HL-60 (cell line): ENCODE data around the gene EAF2.
A peak's percentile ranks its signal among the peaks of the same experiment; 100 is the strongest.

Experiments used
- DNase-seq, 2 experiments: peaks; one replicate each; pipeline ENCODE4 v3.0.0-alpha.2; 2010 to 2020; ENCODE audit warnings: low read depth in 1 of 2, low spot score in 1 of 2
- H3K27ac ChIP-seq: fragments of 250-450 bp; sonication (Bioruptor Pico); replicated peaks from 2 replicates; pipeline ENCODE4 v1.5.1; 2020; ENCODE audit warnings: mild to moderate bottlenecking, moderate library complexity
- H3K27me3 ChIP-seq: fragments of 250-450 bp; sonication (Bioruptor Pico); 2 replicates; pipeline ENCODE4 v1.5.1; 2021; ENCODE audit warnings: mild to moderate bottlenecking, moderate library complexity; ENCODE audit not compliant: insufficient read depth, poor library complexity, severe bottlenecking
- H3K4me3 ChIP-seq: replicated peaks from 2 replicates; pipeline ENCODE4 v1.5.1; 2011; ENCODE audit warnings: mild to moderate bottlenecking, control low read depth, low read length; ENCODE audit not compliant: insufficient read depth
- GABPA ChIP-seq: IDR thresholded peaks from 2 replicates; pipeline ENCODE4 v1.6.1; 2012; ENCODE audit warnings: low read depth
- POLR2AphosphoS5 ChIP-seq: IDR thresholded peaks from 2 replicates; pipeline ENCODE4 v1.6.1; 2012; ENCODE audit warnings: low read depth
- SPI1 ChIP-seq: IDR thresholded peaks from 2 replicates; pipeline ENCODE4 v1.6.1; 2012; ENCODE audit warnings: low read depth, mild to moderate bottlenecking, borderline replicate concordance
- TF ChIP-seq, protein P1 (sequence below): IDR thresholded peaks from 2 replicates; pipeline ENCODE4 v1.6.1; 2012; ENCODE audit warnings: low read depth; ENCODE audit not compliant: insufficient replicate concordance
- TF ChIP-seq, protein P2 (sequence below): IDR thresholded peaks from one replicate; pipeline ENCODE4 v1.5.1; 2011; ENCODE audit warnings: low read length, control low read depth, inconsistent platforms; ENCODE audit not compliant: insufficient read depth

EAF2 gene

GRCh38 chr3:121836064-121836463 lies 1.1 kb downstream of the EAF2 start:
- no peak for TF ChIP-seq POLR2AphosphoS5
- TF ChIP-seq, protein P1, sequence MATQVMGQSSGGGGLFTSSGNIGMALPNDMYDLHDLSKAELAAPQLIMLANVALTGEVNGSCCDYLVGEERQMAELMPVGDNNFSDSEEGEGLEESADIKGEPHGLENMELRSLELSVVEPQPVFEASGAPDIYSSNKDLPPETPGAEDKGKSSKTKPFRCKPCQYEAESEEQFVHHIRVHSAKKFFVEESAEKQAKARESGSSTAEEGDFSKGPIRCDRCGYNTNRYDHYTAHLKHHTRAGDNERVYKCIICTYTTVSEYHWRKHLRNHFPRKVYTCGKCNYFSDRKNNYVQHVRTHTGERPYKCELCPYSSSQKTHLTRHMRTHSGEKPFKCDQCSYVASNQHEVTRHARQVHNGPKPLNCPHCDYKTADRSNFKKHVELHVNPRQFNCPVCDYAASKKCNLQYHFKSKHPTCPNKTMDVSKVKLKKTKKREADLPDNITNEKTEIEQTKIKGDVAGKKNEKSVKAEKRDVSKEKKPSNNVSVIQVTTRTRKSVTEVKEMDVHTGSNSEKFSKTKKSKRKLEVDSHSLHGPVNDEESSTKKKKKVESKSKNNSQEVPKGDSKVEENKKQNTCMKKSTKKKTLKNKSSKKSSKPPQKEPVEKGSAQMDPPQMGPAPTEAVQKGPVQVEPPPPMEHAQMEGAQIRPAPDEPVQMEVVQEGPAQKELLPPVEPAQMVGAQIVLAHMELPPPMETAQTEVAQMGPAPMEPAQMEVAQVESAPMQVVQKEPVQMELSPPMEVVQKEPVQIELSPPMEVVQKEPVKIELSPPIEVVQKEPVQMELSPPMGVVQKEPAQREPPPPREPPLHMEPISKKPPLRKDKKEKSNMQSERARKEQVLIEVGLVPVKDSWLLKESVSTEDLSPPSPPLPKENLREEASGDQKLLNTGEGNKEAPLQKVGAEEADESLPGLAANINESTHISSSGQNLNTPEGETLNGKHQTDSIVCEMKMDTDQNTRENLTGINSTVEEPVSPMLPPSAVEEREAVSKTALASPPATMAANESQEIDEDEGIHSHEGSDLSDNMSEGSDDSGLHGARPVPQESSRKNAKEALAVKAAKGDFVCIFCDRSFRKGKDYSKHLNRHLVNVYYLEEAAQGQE, result no peak
- peak; percentile 81 for TF ChIP-seq SPI1
- Histone ChIP-seq H3K27ac (peak overlapping the region; percentile 90), H3K4me3 (peak overlapping the region; percentile 92), H3K27me3 (no peaks in the 10 kb centered on the region)
- peak in 1 of 2 experiments; percentile 17 for DNase-seq

DNA sequence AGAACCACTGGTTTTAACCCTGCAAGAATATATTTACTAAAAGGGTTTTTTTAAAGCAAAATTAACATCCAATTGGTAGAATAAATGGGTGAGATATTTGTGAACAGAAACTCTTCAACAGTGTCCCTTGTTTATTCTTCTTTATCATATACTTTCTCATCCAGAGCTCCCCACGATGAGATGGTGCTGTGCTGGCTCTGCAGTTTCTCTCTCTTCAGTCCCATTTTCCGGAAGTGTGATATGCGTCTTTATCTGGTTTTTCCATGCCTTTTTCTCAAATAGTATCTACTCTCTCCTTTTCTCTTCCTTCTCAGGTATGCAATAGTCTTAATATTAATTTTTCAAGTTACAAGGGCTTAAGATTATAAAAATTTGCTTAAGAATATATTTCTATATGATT lies 1.5 kb downstream of the EAF2 start:
- TF ChIP-seq, protein P2, sequence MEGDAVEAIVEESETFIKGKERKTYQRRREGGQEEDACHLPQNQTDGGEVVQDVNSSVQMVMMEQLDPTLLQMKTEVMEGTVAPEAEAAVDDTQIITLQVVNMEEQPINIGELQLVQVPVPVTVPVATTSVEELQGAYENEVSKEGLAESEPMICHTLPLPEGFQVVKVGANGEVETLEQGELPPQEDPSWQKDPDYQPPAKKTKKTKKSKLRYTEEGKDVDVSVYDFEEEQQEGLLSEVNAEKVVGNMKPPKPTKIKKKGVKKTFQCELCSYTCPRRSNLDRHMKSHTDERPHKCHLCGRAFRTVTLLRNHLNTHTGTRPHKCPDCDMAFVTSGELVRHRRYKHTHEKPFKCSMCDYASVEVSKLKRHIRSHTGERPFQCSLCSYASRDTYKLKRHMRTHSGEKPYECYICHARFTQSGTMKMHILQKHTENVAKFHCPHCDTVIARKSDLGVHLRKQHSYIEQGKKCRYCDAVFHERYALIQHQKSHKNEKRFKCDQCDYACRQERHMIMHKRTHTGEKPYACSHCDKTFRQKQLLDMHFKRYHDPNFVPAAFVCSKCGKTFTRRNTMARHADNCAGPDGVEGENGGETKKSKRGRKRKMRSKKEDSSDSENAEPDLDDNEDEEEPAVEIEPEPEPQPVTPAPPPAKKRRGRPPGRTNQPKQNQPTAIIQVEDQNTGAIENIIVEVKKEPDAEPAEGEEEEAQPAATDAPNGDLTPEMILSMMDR, result no peak
- TF ChIP-seq, protein P1, result no peak
- peak; percentile 45; the same call in 1 of the 2 replicates for TF ChIP-seq SPI1
- TF ChIP-seq POLR2AphosphoS5, result no peak
- no peak for TF ChIP-seq GABPA
- Histone ChIP-seq H3K4me3 (peak overlapping the region; percentile 92), H3K27me3 (no peaks in the 10 kb centered on the region), H3K27ac (peak overlapping the region; percentile 90)
- no peak for DNase-seq

DNA sequence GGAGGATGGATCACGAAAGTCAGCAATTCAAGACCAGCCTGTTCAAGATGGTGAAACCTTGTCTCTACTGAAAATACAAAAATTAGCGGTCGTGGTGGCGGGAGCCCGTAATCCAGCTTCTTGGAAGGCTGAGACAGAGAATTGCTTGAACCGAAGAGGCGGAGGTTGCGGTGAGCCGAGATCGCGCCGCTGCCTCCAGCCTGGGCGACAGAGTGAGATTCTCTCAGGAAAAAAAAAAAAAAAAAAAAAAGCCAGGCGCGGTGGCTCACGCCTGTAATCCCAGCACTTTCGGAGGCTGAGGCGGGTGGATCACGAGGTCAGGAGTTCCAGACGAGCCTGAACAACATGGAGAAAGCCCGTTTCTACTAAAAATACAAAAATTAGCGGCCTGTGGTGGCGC lies 5.0 kb downstream of the EAF2 start:
- DNase-seq, result no peak
- H3K27ac ChIP-seq, result no peak overlapping the region
- TF ChIP-seq SPI1, result no peak
- no peak for TF ChIP-seq GABPA
- TF ChIP-seq POLR2AphosphoS5, result no peak
- TF ChIP-seq, protein P1, result no peak
- TF ChIP-seq, protein P2, result no peak
- H3K27me3 ChIP-seq, result no peaks in the 10 kb centered on the region
- H3K4me3 ChIP-seq, result no peak overlapping the region

GRCh38 chr3:121844892-121845291 lies 9.9 kb downstream of the EAF2 start:
- no peak for DNase-seq
- TF ChIP-seq GABPA, result no peak
- TF ChIP-seq, protein P1, result no peak
- no peak for TF ChIP-seq SPI1
- TF ChIP-seq POLR2AphosphoS5, result no peak
- Histone ChIP-seq H3K27me3 (no peaks in the 10 kb centered on the region), H3K4me3 (no peak overlapping the region), H3K27ac (no peak overlapping the region)
